ENCODE measurements around the gene HHAT. TPM values are rescaled to one million over a fixed set of nuclear protein-coding genes. Genes with fewer than 3 reads are reported as not detected.
"Not testable (repeated sequence)": the region's sequence is repeated elsewhere in the genome, so short reads cannot be mapped to it uniquely, and the experiment has no call there.

The HHAT gene
- total RNA-seq, 1 experiment from 2014 or later, result 4.6 TPM

- no TSS peak for BruUV-seq (replicated peaks)
- POLR2A ChIA-PET, result no interaction called here
- Mint-ChIP-seq H3K4me3 (ENCODE audit: unreplicated experiment) (no peak overlapping the region), H3K4me1 (ENCODE audit: insufficient read depth, unreplicated experiment) (no peaks in the 10 kb centered on the region), H3K27ac (ENCODE audit: low read depth, unreplicated experiment) (no peak overlapping the region), H3K36me3 (ENCODE audit: insufficient read depth, unreplicated experiment) (no peaks in the 10 kb centered on the region), H3K9me3 (ENCODE audit: unreplicated experiment) (peaks cover 8% of the 10 kb centered on the region), H3K27me3 (ENCODE audit: insufficient read depth, unreplicated experiment) (peaks cover 29% of the 10 kb centered on the region)
- intact Hi-C loops (cut with micrococcal nuclease), result no loop called here
- no peak for DNase-seq (ENCODE audit: unreplicated experiment)
- CTCF ChIA-PET, result interaction anchor here (0.6 kb wide), 1 partner anchor 58 kb away, joined by 3 read pairs; no protein-coding TSS in a partner anchor
- TF ChIP-seq CTCF (IDR thresholded peaks at IDR 0.05; ENCODE audit: unreplicated experiment), result no peak
Measured at GRCh38 chr1:210657806-210658205, 329.1 kb downstream of the HHAT start.

GRCh38 chr1:210661520-210661919, 332.8 kb downstream of the HHAT start:
- H3K4me3 Mint-ChIP-seq (ENCODE audit: unreplicated experiment); POLR2A ChIA-PET; H3K36me3 Mint-ChIP-seq (ENCODE audit: insufficient read depth, unreplicated experiment); intact Hi-C loops (cut with micrococcal nuclease); H3K4me1 Mint-ChIP-seq (ENCODE audit: insufficient read depth, unreplicated experiment); H3K27ac Mint-ChIP-seq (ENCODE audit: low read depth, unreplicated experiment); DNase-seq (ENCODE audit: unreplicated experiment); CTCF ChIA-PET; H3K9me3 Mint-ChIP-seq (ENCODE audit: unreplicated experiment); BruUV-seq (replicated peaks): not testable (repeated sequence)
- H3K27me3 Mint-ChIP-seq (ENCODE audit: insufficient read depth, unreplicated experiment), result peaks cover 29% of the 10 kb centered on the region

GRCh38 chr1:210662291-210663050, 333.8 kb downstream of the HHAT start:
- POLR2A ChIA-PET, result no interaction called here
- CTCF ChIA-PET, result interaction anchor here (0.6 to 1.1 kb wide), 3 partner anchors 18 to 473 kb away, joined by 3 read pairs; no protein-coding TSS in a partner anchor
- H3K27ac Mint-ChIP-seq (ENCODE audit: low read depth, unreplicated experiment), result no peak overlapping the region

GRCh38 chr1:210663730-210664573, 335.2 kb downstream of the HHAT start:
- ChIA-PET POLR2A (interaction anchor here (0.6 kb wide), 1 partner anchor 44 kb away, joined by 3 read pairs; no protein-coding TSS in a partner anchor), CTCF (interaction anchor here (0.6 to 1.2 kb wide), 4 partner anchors 19 to 310 kb away, joined by 3 read pairs; no protein-coding TSS in a partner anchor)
- Mint-ChIP-seq H3K4me1 (ENCODE audit: insufficient read depth, unreplicated experiment) (no peaks in the 10 kb centered on the region), H3K27ac (ENCODE audit: low read depth, unreplicated experiment) (no peak overlapping the region), H3K27me3 (ENCODE audit: insufficient read depth, unreplicated experiment) (peaks cover 19% of the 10 kb centered on the region), H3K4me3 (ENCODE audit: unreplicated experiment) (no peak overlapping the region), H3K36me3 (ENCODE audit: insufficient read depth, unreplicated experiment) (no peaks in the 10 kb centered on the region), H3K9me3 (ENCODE audit: unreplicated experiment) (no peaks in the 10 kb centered on the region)
- BruUV-seq (replicated peaks), result no TSS peak
- intact Hi-C loops (cut with micrococcal nuclease), result no loop called here
- TF ChIP-seq CTCF (IDR thresholded peaks at IDR 0.05; ENCODE audit: unreplicated experiment), result no peak
- DNase-seq (ENCODE audit: unreplicated experiment), result no peak

More at GRCh38 chr1:210662291-210663050, 333.8 kb downstream of the HHAT start:
- H3K36me3 Mint-ChIP-seq (ENCODE audit: insufficient read depth, unreplicated experiment), result no peaks in the 10 kb centered on the region
- H3K9me3 Mint-ChIP-seq (ENCODE audit: unreplicated experiment), result no peaks in the 10 kb centered on the region
- no peak for TF ChIP-seq CTCF (IDR thresholded peaks at IDR 0.05; ENCODE audit: unreplicated experiment)
- DNase-seq (ENCODE audit: unreplicated experiment), result no peak
- H3K4me1 Mint-ChIP-seq (ENCODE audit: insufficient read depth, unreplicated experiment), result no peaks in the 10 kb centered on the region
- intact Hi-C loops (cut with micrococcal nuclease), result no loop called here
- no TSS peak for BruUV-seq (replicated peaks)
- no peak overlapping the region for H3K4me3 Mint-ChIP-seq (ENCODE audit: unreplicated experiment)
- peaks cover 29% of the 10 kb centered on the region for H3K27me3 Mint-ChIP-seq (ENCODE audit: insufficient read depth, unreplicated experiment)
